Peyer's patch (tissue), 4 donors: ENCODE data around the gene SLC36A1. TPM values are rescaled to one million over a fixed set of nuclear protein-coding genes. Genes with fewer than 3 reads are reported as not detected.

ENCODE experiments used
- DNase-seq, 3 donors: peaks; one replicate each; pipeline ENCODE4 v3.0.0-alpha.2; 2017 to 2019
- H3K27ac ChIP-seq, 4 donors: fragments of 200-600 bp; sonication (generic); one replicate each; pipeline ENCODE4 v1.5.1; 2016 to 2019
- H3K27me3 ChIP-seq, 2 donors: fragments of 200-600 bp; sonication (generic); one replicate each; pipeline ENCODE4 v1.5.1; 2019
- H3K36me3 ChIP-seq, 3 donors: fragments of 200-600 bp; sonication (generic); one replicate each; pipeline ENCODE4 v1.5.1; 2016 to 2019
- H3K4me1 ChIP-seq, 4 donors: fragments of 200-600 bp; sonication (generic); one replicate each; pipeline ENCODE4 v1.5.1; 2016 to 2019
- H3K4me3 ChIP-seq, 4 donors: fragments of 200-600 bp; sonication (generic); 1 replicate in 3 of 4; 2 replicates in 1 of 4; pipeline ENCODE4 v1.5.1; 2016 to 2019; ENCODE audit warnings: mild to moderate bottlenecking in 1 of 4
- H3K9me3 ChIP-seq, 4 donors: fragments of 200-600 bp; sonication (generic); one replicate each; pipeline ENCODE4 v1.5.1; 2016 to 2019; ENCODE audit warnings: mild to moderate bottlenecking in 1 of 4
- POLR2A ChIP-seq, 2 donors: fragments of 450-650 bp; IDR thresholded peaks; one replicate each; pipeline ENCODE4 v1.5.1; 2017; ENCODE audit warnings: antibody characterized with exemption in 2 of 2, mild to moderate bottlenecking in 2 of 2, moderate library complexity in 2 of 2
- total RNA-seq, 4 donors: library from RNA; depleted of rRNA; stranded (reverse); fragments of >200 nt; gene quantifications; one replicate each; pipeline ENCODE4 v1.1.0, GENCODE V29; 2016
- TF ChIP-seq, protein P1 (sequence below), 6 experiments: fragments of 450-650 bp in 4 of 6; fragments of 200-600 bp in 2 of 6; sonication (generic) in 1 of 6; IDR thresholded peaks; one replicate each; pipeline ENCODE4 v1.5.1; 2017 to 2019; ENCODE audit warnings: antibody characterized with exemption in 6 of 6, mild to moderate bottlenecking in 3 of 6, moderate library complexity in 1 of 6

SLC36A1 gene
- total RNA-seq, 4 donors from 2014 or later = 23.9 to 171 (median 107) TPM

- Histone ChIP-seq H3K9me3 (no peaks in the 10 kb centered on the region), H3K36me3 (peaks cover 0 to 39% (median 0%) of the 10 kb centered on the region in 3 donors), H3K4me3 (no peak overlapping the region), H3K4me1 (no peaks in the 10 kb centered on the region), H3K27ac (no peak overlapping the region), H3K27me3 (no peaks in the 10 kb centered on the region)
- TF ChIP-seq, protein P1, sequence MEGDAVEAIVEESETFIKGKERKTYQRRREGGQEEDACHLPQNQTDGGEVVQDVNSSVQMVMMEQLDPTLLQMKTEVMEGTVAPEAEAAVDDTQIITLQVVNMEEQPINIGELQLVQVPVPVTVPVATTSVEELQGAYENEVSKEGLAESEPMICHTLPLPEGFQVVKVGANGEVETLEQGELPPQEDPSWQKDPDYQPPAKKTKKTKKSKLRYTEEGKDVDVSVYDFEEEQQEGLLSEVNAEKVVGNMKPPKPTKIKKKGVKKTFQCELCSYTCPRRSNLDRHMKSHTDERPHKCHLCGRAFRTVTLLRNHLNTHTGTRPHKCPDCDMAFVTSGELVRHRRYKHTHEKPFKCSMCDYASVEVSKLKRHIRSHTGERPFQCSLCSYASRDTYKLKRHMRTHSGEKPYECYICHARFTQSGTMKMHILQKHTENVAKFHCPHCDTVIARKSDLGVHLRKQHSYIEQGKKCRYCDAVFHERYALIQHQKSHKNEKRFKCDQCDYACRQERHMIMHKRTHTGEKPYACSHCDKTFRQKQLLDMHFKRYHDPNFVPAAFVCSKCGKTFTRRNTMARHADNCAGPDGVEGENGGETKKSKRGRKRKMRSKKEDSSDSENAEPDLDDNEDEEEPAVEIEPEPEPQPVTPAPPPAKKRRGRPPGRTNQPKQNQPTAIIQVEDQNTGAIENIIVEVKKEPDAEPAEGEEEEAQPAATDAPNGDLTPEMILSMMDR (IDR thresholded peaks at IDR 0.05) = no peak
- no peak for TF ChIP-seq POLR2A (IDR thresholded peaks at IDR 0.05)
- no peak for DNase-seq
These were observed 46.3 kb downstream of the SLC36A1 start for GRCh38 chr5:151493665-151494064.

DNA sequence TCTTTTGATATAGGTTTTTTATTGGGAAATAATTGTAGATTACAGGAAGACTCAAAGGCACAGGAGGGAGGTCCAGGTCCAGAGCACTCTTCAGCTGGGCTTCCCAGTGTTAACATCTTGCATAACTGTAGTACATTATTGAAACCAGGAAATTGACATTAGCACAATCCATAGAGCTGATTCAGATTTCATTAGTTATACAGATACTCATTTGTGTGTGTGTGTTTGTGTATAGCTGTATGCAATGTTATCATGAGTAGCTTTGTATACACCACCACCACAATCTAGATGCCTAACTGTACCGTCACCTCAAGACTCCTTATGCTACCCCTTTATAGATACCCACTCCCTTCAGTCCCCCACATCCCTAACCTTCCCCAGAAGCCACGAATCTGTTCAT lies 47.9 kb downstream of the SLC36A1 start:
- peaks cover 0 to 22% (median 0%) of the 10 kb centered on the region in 3 donors for H3K36me3 ChIP-seq
- no peak overlapping the region for H3K4me3 ChIP-seq
- H3K27ac ChIP-seq = no peak overlapping the region
- no peaks in the 10 kb centered on the region for H3K9me3 ChIP-seq
- TF ChIP-seq, protein P1 (IDR thresholded peaks at IDR 0.05) = no peak
- TF ChIP-seq POLR2A (IDR thresholded peaks at IDR 0.05) = no peak
- no peaks in the 10 kb centered on the region for H3K27me3 ChIP-seq
- no peak for DNase-seq
- H3K4me1 ChIP-seq = no peaks in the 10 kb centered on the region

GRCh38 chr5:151496041-151496484 lies 48.7 kb downstream of the SLC36A1 start:
- Histone ChIP-seq H3K4me1 (no peaks in the 10 kb centered on the region), H3K36me3 (peaks cover 0 to 15% (median 0%) of the 10 kb centered on the region in 3 donors), H3K4me3 (no peak overlapping the region), H3K27ac (no peak overlapping the region), H3K27me3 (no peaks in the 10 kb centered on the region), H3K9me3 (no peaks in the 10 kb centered on the region)
- DNase-seq = no peak
- TF ChIP-seq, protein P1 (IDR thresholded peaks at IDR 0.05) = no peak
- TF ChIP-seq POLR2A (IDR thresholded peaks at IDR 0.05) = no peak

DNA sequence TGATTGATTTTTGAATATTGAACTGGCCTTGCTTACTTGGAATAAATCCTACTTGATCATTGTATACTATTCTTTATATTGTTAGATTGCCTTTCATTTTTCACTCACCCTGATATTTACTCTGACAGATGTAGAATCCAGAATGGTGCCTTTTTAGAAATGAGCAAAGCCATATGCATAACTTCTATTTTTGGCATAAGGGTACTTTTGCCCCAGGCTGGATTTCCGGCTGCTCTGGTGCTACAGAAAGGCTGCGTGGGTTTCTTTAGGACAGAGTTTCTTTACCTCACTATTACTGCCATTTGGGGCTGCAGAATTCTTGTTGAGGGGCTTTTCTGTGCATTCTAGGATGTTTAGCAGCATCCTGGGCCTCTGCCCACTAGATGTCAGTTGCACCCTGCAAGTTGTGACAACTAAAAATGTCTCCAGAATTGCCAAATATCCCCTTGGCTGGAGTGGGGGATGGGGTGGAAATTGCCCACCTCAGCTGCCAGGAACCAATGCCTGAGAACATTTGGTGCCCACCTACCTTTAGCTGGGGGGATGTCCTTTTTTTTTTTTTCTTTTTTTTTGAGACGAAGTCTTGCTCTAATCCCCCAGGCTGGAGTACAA lies 50.1 kb downstream of the SLC36A1 start:
- H3K4me1 ChIP-seq = no peaks in the 10 kb centered on the region
- no peak overlapping the region for H3K4me3 ChIP-seq
- DNase-seq = no peak
- no peak for TF ChIP-seq POLR2A (IDR thresholded peaks at IDR 0.05)
- TF ChIP-seq, protein P1 (IDR thresholded peaks at IDR 0.05) = no peak
- H3K36me3 ChIP-seq = peaks cover 0 to 14% (median 0%) of the 10 kb centered on the region in 3 donors
- H3K9me3 ChIP-seq = no peaks in the 10 kb centered on the region
- H3K27ac ChIP-seq = no peak overlapping the region
- H3K27me3 ChIP-seq = no peaks in the 10 kb centered on the region

GRCh38 chr5:151498395-151499155 lies 51.2 kb downstream of the SLC36A1 start:
- no peak for DNase-seq
- H3K4me1 ChIP-seq = no peaks in the 10 kb centered on the region
- TF ChIP-seq POLR2A (IDR thresholded peaks at IDR 0.05) = no peak
- TF ChIP-seq, protein P1 (IDR thresholded peaks at IDR 0.05) = no peak
- H3K27me3 ChIP-seq = no peaks in the 10 kb centered on the region
- no peaks in the 10 kb centered on the region for H3K9me3 ChIP-seq
- H3K36me3 ChIP-seq = peaks cover 0 to 7% (median 0%) of the 10 kb centered on the region in 3 donors
- H3K27ac ChIP-seq = no peak overlapping the region
- no peak overlapping the region for H3K4me3 ChIP-seq
